H1 (cell line): ENCODE measurements around the gene PRKCH. TPM values are rescaled to one million over a fixed set of nuclear protein-coding genes. Genes with fewer than 3 reads are reported as not detected.

Experiments used
- CTCF ChIA-PET: fragments of 300-600 bp; sonication (Branson Sonifier 250); formaldehyde crosslinking; loops from one replicate; lab custom pipeline; 2021; ENCODE audit not compliant: partially characterized antibody; lab: Charles Lee
- POLR2A ChIA-PET: fragments of 300-600 bp; sonication (Branson Sonifier 250); formaldehyde crosslinking; loops from one replicate; lab custom pipeline; 2021; ENCODE audit warnings: inconsistent platforms; ENCODE audit not compliant: partially characterized antibody; lab: Charles Lee
- DNase-seq, 2 experiments: peaks; one replicate each; pipeline versions ENCODE4 v3.0.0 to v3.0.0-alpha.2; 2010 to 2022; ENCODE audit warnings: low spot score in 2 of 2, low read depth in 1 of 2, mixed read lengths in 1 of 2
- FAIRE-seq: peaks from 2 replicates; lab custom pipeline; 2011; peaks lifted over from hg19 to GRCh38; lab: Jason Lieb, UNC
- H2AFZ ChIP-seq: 2 replicates; pipeline ENCODE4 v1.8.1; 2012; ENCODE audit warnings: low read length, inconsistent platforms
- H2AK5ac ChIP-seq: 2 replicates; pipeline ENCODE4 v1.6.1; 2013; ENCODE audit warnings: low read depth, low read length
- H2BK120ac ChIP-seq: replicated peaks from 2 replicates; pipeline ENCODE3; 2013; ENCODE audit warnings: low read depth, low read length, inconsistent platforms
- H2BK12ac ChIP-seq: 2 replicates; pipeline ENCODE4 v1.6.1; 2013; ENCODE audit warnings: low read depth, low read length
- H2BK15ac ChIP-seq: 2 replicates; pipeline ENCODE4 v1.6.1; 2013; ENCODE audit warnings: low read length
- H2BK20ac ChIP-seq: 2 replicates; pipeline ENCODE4 v1.6.1; 2013; ENCODE audit warnings: low read length
- H2BK5ac ChIP-seq: 2 replicates; pipeline ENCODE4 v1.6.1; 2013; ENCODE audit warnings: low read depth, low read length
- H3K14ac ChIP-seq: 2 replicates; pipeline ENCODE4 v1.6.1; 2013; ENCODE audit warnings: inconsistent platforms; ENCODE audit not compliant: insufficient read length
- H3K18ac ChIP-seq: 2 replicates; pipeline ENCODE4 v1.6.1; 2013; ENCODE audit warnings: low read length; ENCODE audit errors: extremely low read depth
- H3K23ac ChIP-seq: 2 replicates; pipeline ENCODE4 v1.6.1; 2013; ENCODE audit warnings: inconsistent platforms; ENCODE audit not compliant: insufficient read length
- H3K23me2 ChIP-seq: 2 replicates; pipeline ENCODE4 v1.6.1; 2013; ENCODE audit warnings: low read depth, low read length
- H3K27ac ChIP-seq: 2 replicates; pipeline ENCODE4 v1.6.1; 2011; ENCODE audit warnings: low read depth, low read length, inconsistent platforms
- H3K27me3 ChIP-seq, 4 experiments: replicated peaks in 1 of 4; 1 replicate in 1 of 4; 2 replicates in 3 of 4; pipeline versions ENCODE4 v1.6.1 to v1.8.1; 2011 to 2013; ENCODE audit warnings: low read length in 3 of 4, mild to moderate bottlenecking in 3 of 4, inconsistent platforms in 2 of 4, mixed read lengths in 2 of 4, moderate library complexity in 1 of 4; ENCODE audit not compliant: control insufficient read depth in 3 of 4, insufficient read depth in 3 of 4; ENCODE audit errors: extremely low read depth in 1 of 4
- H3K36me3 ChIP-seq, 4 experiments: 2 replicates each; pipeline versions ENCODE4 v1.6.1 to v1.8.1; 2011 to 2013; ENCODE audit warnings: mild to moderate bottlenecking in 4 of 4, low read length in 3 of 4, moderate library complexity in 2 of 4, control low read depth in 1 of 4, inconsistent platforms in 1 of 4; ENCODE audit not compliant: insufficient read depth in 4 of 4, control insufficient read depth in 2 of 4
- H3K4ac ChIP-seq: replicated peaks from 2 replicates; pipeline ENCODE3; 2013; ENCODE audit warnings: low read length, low read depth, mixed read lengths, inconsistent platforms; ENCODE audit not compliant: insufficient read length
- H3K4me1 ChIP-seq, 4 experiments: replicated peaks in 1 of 4; 1 replicate in 1 of 4; 2 replicates in 3 of 4; pipeline versions ENCODE4 v1.6.1 to v1.8.1; 2011 to 2013; ENCODE audit warnings: low read length in 3 of 4, inconsistent platforms in 2 of 4, mixed read lengths in 1 of 4; ENCODE audit not compliant: insufficient read depth in 4 of 4, control insufficient read depth in 3 of 4
- H3K4me2 ChIP-seq, 2 experiments: 2 replicates each; pipeline versions ENCODE4 v1.6.1 to v1.8.1; 2011 to 2013; ENCODE audit warnings: low read depth in 2 of 2, low read length in 2 of 2, control low read depth in 1 of 2, inconsistent platforms in 1 of 2, mild to moderate bottlenecking in 1 of 2; ENCODE audit not compliant: insufficient read depth in 1 of 2
- H3K4me3 ChIP-seq, 4 experiments: fragments of 200-600, 300-600 bp in 1 of 4; sonication (generic), shearing (Covaris generic), sonication (Bioruptor Twin) in 1 of 4; 2 replicates each; pipeline versions ENCODE4 v1.5.1 to v1.8.1; 2011 to 2016; ENCODE audit warnings: low read length in 4 of 4, low read depth in 3 of 4, control low read depth in 2 of 4, inconsistent platforms in 2 of 4, mild to moderate bottlenecking in 2 of 4, mixed read lengths in 1 of 4, moderate library complexity in 1 of 4; ENCODE audit not compliant: insufficient read depth in 2 of 4; ENCODE audit errors: extremely low read depth in 1 of 4
- H3K56ac ChIP-seq: replicated peaks from 2 replicates; pipeline ENCODE3; 2013; ENCODE audit warnings: low read depth, mild to moderate bottlenecking, mixed read lengths, low read length, inconsistent platforms; ENCODE audit not compliant: insufficient read length
- H3K79me1 ChIP-seq: 2 replicates; pipeline ENCODE4 v1.6.1; 2013; ENCODE audit warnings: low read depth, low read length, control low read depth
- H3K79me2 ChIP-seq, 2 experiments: 2 replicates each; pipeline versions ENCODE4 v1.6.1 to v1.8.1; 2012 to 2013; ENCODE audit warnings: low read length in 2 of 2, mild to moderate bottlenecking in 2 of 2, inconsistent platforms in 1 of 2; ENCODE audit not compliant: insufficient read depth in 2 of 2, control insufficient read depth in 1 of 2
- H3K9ac ChIP-seq, 4 experiments: replicated peaks in 1 of 4; 1 replicate in 1 of 4; 2 replicates in 3 of 4; pipeline versions ENCODE4 v1.6.1 to v1.8.1; 2011 to 2013; ENCODE audit warnings: low read depth in 3 of 4, low read length in 3 of 4, control low read depth in 2 of 4, mild to moderate bottlenecking in 2 of 4, moderate library complexity in 2 of 4, inconsistent platforms in 1 of 4; ENCODE audit errors: extremely low read depth in 1 of 4
- H3K9me3 ChIP-seq, 2 experiments: 2 replicates each; pipeline versions ENCODE4 v1.6.1 to v1.8.1; 2012 to 2013; ENCODE audit warnings: mild to moderate bottlenecking in 2 of 2, moderate library complexity in 2 of 2, control low read depth in 1 of 2, inconsistent platforms in 1 of 2, low read depth in 1 of 2, low read length in 1 of 2, mixed read lengths in 1 of 2; ENCODE audit not compliant: insufficient read depth in 2 of 2
- H4K20me1 ChIP-seq, 2 experiments: replicated peaks in 1 of 2; 2 replicates each; pipeline versions ENCODE3 to v1.8.1; 2011 to 2013; ENCODE audit warnings: inconsistent platforms in 2 of 2, low read length in 2 of 2, mild to moderate bottlenecking in 1 of 2; ENCODE audit not compliant: insufficient read depth in 2 of 2, control insufficient read depth in 1 of 2
- H4K5ac ChIP-seq: 2 replicates; pipeline ENCODE4 v1.6.1; 2013; ENCODE audit warnings: low read length, low read depth, mixed read lengths, inconsistent platforms; ENCODE audit not compliant: insufficient read length
- H4K8ac ChIP-seq: 2 replicates; pipeline ENCODE4 v1.8.0; 2013; ENCODE audit warnings: mild to moderate bottlenecking, moderate library complexity, low read length, inconsistent platforms; ENCODE audit not compliant: insufficient read depth; ENCODE audit errors: extremely low read depth
- H4K91ac ChIP-seq: replicated peaks from 2 replicates; pipeline ENCODE3; 2013; ENCODE audit warnings: low read length, mixed read lengths, inconsistent platforms; ENCODE audit not compliant: insufficient read length
- ATF2 ChIP-seq: IDR thresholded peaks from 2 replicates; pipeline ENCODE4 v1.6.1; 2012; ENCODE audit warnings: low read length, inconsistent platforms
- CREB1 ChIP-seq: IDR thresholded peaks from 2 replicates; pipeline ENCODE4 v1.6.1; 2012; ENCODE audit warnings: inconsistent platforms
- JUND ChIP-seq: IDR thresholded peaks from 2 replicates; pipeline ENCODE4 v1.6.1; 2011; ENCODE audit warnings: mild to moderate bottlenecking, improper control_type of control experiment, low read length
- PHF8 ChIP-seq: fragments of 200-600 bp; sonication (generic); conservative IDR thresholded peaks from 2 replicates; pipeline ENCODE4 v1.7.1; 2012; ENCODE audit warnings: low read depth, mild to moderate bottlenecking, inconsistent platforms, low read length, moderate library complexity
- RAD21 ChIP-seq, 2 experiments: IDR thresholded peaks in 1 of 2; conservative IDR thresholded peaks in 1 of 2; 2 replicates each; pipeline ENCODE4 v1.6.1; 2011; ENCODE audit warnings: low read depth in 2 of 2, low read length in 2 of 2, improper control_type of control experiment in 1 of 2, inconsistent platforms in 1 of 2, mild to moderate bottlenecking in 1 of 2, moderate library complexity in 1 of 2
- RNF2 ChIP-seq: fragments of 200-900, 300-1000 bp; sonication (generic); IDR thresholded peaks from 2 replicates; pipeline ENCODE4 v1.7.1; 2016; ENCODE audit warnings: borderline replicate concordance, low read depth, mild to moderate bottlenecking, antibody characterized with exemption, low read length; ENCODE audit not compliant: poor library complexity, severe bottlenecking; ENCODE audit errors: missing control alignments
- SP1 ChIP-seq: IDR thresholded peaks from 2 replicates; pipeline ENCODE4 v1.6.1; 2011; ENCODE audit warnings: low read depth, low read length
- SRF ChIP-seq: IDR thresholded peaks from 2 replicates; pipeline ENCODE4 v1.6.1; 2011; ENCODE audit warnings: mild to moderate bottlenecking, low read depth, low read length, moderate library complexity
- TAF7 ChIP-seq: optimal IDR thresholded peaks from 2 replicates; pipeline ENCODE3; 2011; ENCODE audit warnings: low read depth, mild to moderate bottlenecking, inconsistent platforms, low read length, moderate library complexity, borderline replicate concordance
- polyA plus RNA-seq, 7 experiments: library from polyadenylated mRNA; depleted of rRNA in 3 of 7; stranded (reverse) in 5 of 7; unstranded in 2 of 7; fragments of >200 nt in 5 of 7; fragments of 200-250 nt in 2 of 7; gene quantifications; 1 replicate in 5 of 7; 2 replicates in 1 of 7; 4 replicates in 1 of 7; pipeline versions ENCODE4 v1.2.1 to v1.2.3, GENCODE V29; 2011 to 2013; ENCODE audit warnings: missing spikeins in 2 of 7, mixed read lengths in 2 of 7
- total RNA-seq: library from RNA; stranded (reverse); fragmentation: NEBNext Ultra II Directional; extraction: Animal tissue kit (Norgen Biotek cat#: 25700); gene quantifications from 2 replicates; pipeline ENCODE4 v1.2.1, GENCODE V29; 2021

The PRKCH gene
- total and polyA plus RNA-seq, 2 of the 8 experiments (the other 6 are each of a cell fraction or from before 2014, with no cell fraction given): 6.4 to 7.0 TPM

DNA sequence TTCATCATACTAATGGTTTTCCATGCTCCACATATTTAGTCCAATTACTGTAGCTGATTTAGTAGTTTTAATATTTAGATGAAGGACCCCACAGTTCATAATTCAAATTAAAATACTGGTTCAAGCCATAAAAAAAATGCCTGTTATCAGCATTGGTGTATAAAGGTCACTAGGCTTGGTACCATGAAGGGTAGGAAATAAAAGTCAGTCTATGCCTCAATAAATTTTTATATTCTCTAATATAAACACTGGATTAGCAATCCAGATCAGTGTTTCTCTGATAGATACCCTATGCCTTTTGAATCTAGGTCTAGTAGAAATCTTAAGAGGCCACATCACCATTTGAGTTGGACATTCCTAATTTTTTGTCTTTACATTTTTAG lies 210.7 kb downstream of the PRKCH start:
- H4K5ac ChIP-seq: no peak overlapping the region
- DNase-seq (no peak), FAIRE-seq (no peak)
- H4K91ac ChIP-seq: no peak overlapping the region
- H3K79me2 ChIP-seq: no peaks in the 10 kb centered on the region
- no peak overlapping the region for H3K23ac ChIP-seq
- H4K20me1 ChIP-seq: no peaks in the 10 kb centered on the region
- no peak overlapping the region for H3K14ac ChIP-seq
- H3K4me1 ChIP-seq: peaks cover 0 to 2% (median under 1%) of the 10 kb centered on the region in 4 experiments; a peak in 2 of 7 replicates
- no peaks in the 10 kb centered on the region for H3K79me1 ChIP-seq
- CTCF ChIA-PET: interaction anchor here (0.8 kb wide), 1 partner anchor 42 kb away, joined by 3 read pairs; no protein-coding TSS in a partner anchor
- H3K36me3 ChIP-seq: no peaks in the 10 kb centered on the region
- no peak overlapping the region for H2BK20ac ChIP-seq
- H2BK12ac ChIP-seq: no peak overlapping the region
- H3K23me2 ChIP-seq: no peaks in the 10 kb centered on the region
- no peak overlapping the region for H3K56ac ChIP-seq
- H3K27me3 ChIP-seq: no peaks in the 10 kb centered on the region
- H2BK120ac ChIP-seq: no peak overlapping the region
- no peak overlapping the region for H2AK5ac ChIP-seq
- POLR2A ChIA-PET: no interaction called here
- H3K4me2 ChIP-seq: no peak overlapping the region
- no peak overlapping the region for H3K9ac ChIP-seq
- H3K4me3 ChIP-seq: no peak overlapping the region
- no peak overlapping the region for H3K4ac ChIP-seq
- no peak overlapping the region for H2BK15ac ChIP-seq
- H4K8ac ChIP-seq: no peak overlapping the region
- H3K9me3 ChIP-seq: no peaks in the 10 kb centered on the region
- no peak overlapping the region for H3K27ac ChIP-seq
- TF ChIP-seq TAF7 (no peak), SP1 (no peak), CREB1 (no peak), RAD21 (IDR thresholded peaks at IDR 0.05 in 1 of 2, conservative IDR thresholded peaks at IDR 0.05 in 1 of 2; ENCODE audit: low read depth in 2 of 2, low read length in 2 of 2) (no peak), PHF8 (no peak), RNF2 (no peak), ATF2 (no peak), SRF (no peak), JUND (no peak)
- TF ChIP-seq, all 59 proteins: peak for 0
- no peak overlapping the region for H3K18ac ChIP-seq
- H2BK5ac ChIP-seq: no peak overlapping the region
- no peak overlapping the region for H2AFZ ChIP-seq
